Endothelial cell of umbilical vein (primary cell): ENCODE results near the gene SMOC2. TPM values are rescaled to one million over a fixed set of nuclear protein-coding genes. Genes with fewer than 3 reads are reported as not detected.

Source experiments
- BruUV-seq: library from RNA; stranded (reverse); fragments of 400-500 nt; replicated peaks from 2 replicates; lab custom pipeline; 2021; lab: Mats Ljungman, UMichigan
- CTCF ChIA-PET: fragments of 300-600, 350-600 bp; sonication (Branson Sonifier 250); formaldehyde crosslinking; loops from one replicate; lab custom pipeline; 2021; ENCODE audit warnings: antibody characterized with exemption, inconsistent platforms; lab: Charles Lee
- POLR2A ChIA-PET: fragments of 300-600, 350-600 bp; sonication (Branson Sonifier 250); formaldehyde crosslinking; loops from one replicate; lab custom pipeline; 2021; ENCODE audit warnings: antibody characterized with exemption, inconsistent platforms; lab: Charles Lee
- DNase-seq: peaks from one replicate; pipeline ENCODE4 v3.0.0-alpha.2; 2011; ENCODE audit warnings: low read depth, low spot score
- FAIRE-seq: peaks from 2 replicates; lab custom pipeline; 2011; peaks lifted over from hg19 to GRCh38; lab: Jason Lieb, UNC
- H2AFZ ChIP-seq: 2 replicates; pipeline ENCODE4 v1.6.0; 2012; ENCODE audit warnings: low read depth, low read length, control low read depth, inconsistent platforms
- H3K27ac ChIP-seq: 2 replicates; pipeline ENCODE4 v1.5.1; 2011; ENCODE audit warnings: low read depth, mild to moderate bottlenecking, control low read depth, low read length, moderate library complexity; ENCODE audit not compliant: insufficient read depth
- H3K27me3 ChIP-seq, 2 experiments: 2 replicates each; pipeline versions ENCODE4 v1.6.0 to v1.6.1; 2011; ENCODE audit warnings: low read length in 2 of 2, mixed read lengths in 1 of 2; ENCODE audit not compliant: control insufficient read depth in 2 of 2, insufficient read depth in 2 of 2
- H3K36me3 ChIP-seq, 2 experiments: 2 replicates in 1 of 2; 3 replicates in 1 of 2; pipeline ENCODE4 v1.5.1; 2011; ENCODE audit warnings: low read length in 2 of 2, mild to moderate bottlenecking in 1 of 2, moderate library complexity in 1 of 2; ENCODE audit not compliant: control insufficient read depth in 2 of 2, insufficient read depth in 2 of 2; ENCODE audit errors: extremely low read depth in 1 of 2
- H3K4me1 ChIP-seq: 3 replicates; pipeline ENCODE4 v1.5.1; 2011; ENCODE audit warnings: mild to moderate bottlenecking, low read length; ENCODE audit not compliant: control insufficient read depth, insufficient read depth; ENCODE audit errors: extremely low read depth
- H3K4me2 ChIP-seq: 2 replicates; pipeline ENCODE4 v1.6.1; 2011; ENCODE audit warnings: low read length, control low read depth, mixed read lengths; ENCODE audit not compliant: insufficient read depth
- H3K4me3 ChIP-seq, 3 experiments: fragments of 200-600 bp in 1 of 3; sonication (generic), shearing (Covaris generic) in 1 of 3; replicated peaks in 1 of 3; 2 replicates each; pipeline ENCODE4 v1.5.1; 2011 to 2016; ENCODE audit warnings: control low read depth in 3 of 3, low read length in 3 of 3, mild to moderate bottlenecking in 2 of 3, inconsistent platforms in 1 of 3, low read depth in 1 of 3, moderate library complexity in 1 of 3; ENCODE audit not compliant: insufficient read depth in 1 of 3
- H3K79me2 ChIP-seq: 2 replicates; pipeline ENCODE4 v1.6.0; 2012; ENCODE audit warnings: low read length, inconsistent platforms; ENCODE audit not compliant: control insufficient read depth, insufficient read depth
- H3K9ac ChIP-seq: replicated peaks from 2 replicates; pipeline ENCODE3; 2011; ENCODE audit warnings: low read length, control low read depth; ENCODE audit not compliant: insufficient read depth; ENCODE audit errors: extremely low read depth
- H3K9me1 ChIP-seq: replicated peaks from 3 replicates; pipeline ENCODE4 v1.6.0; 2011; ENCODE audit warnings: mild to moderate bottlenecking, low read length; ENCODE audit not compliant: control insufficient read depth, insufficient read depth; ENCODE audit errors: extremely low read depth
- H3K9me3 ChIP-seq: replicated peaks from 2 replicates; pipeline ENCODE4 v1.5.1; 2012; ENCODE audit warnings: low read length, inconsistent platforms; ENCODE audit not compliant: control insufficient read depth, insufficient read depth
- H4K20me1 ChIP-seq: replicated peaks from 2 replicates; pipeline ENCODE3; 2011; ENCODE audit warnings: mild to moderate bottlenecking, low read length; ENCODE audit not compliant: control insufficient read depth, insufficient read depth; ENCODE audit errors: extremely low read depth
- EZH2 ChIP-seq: IDR thresholded peaks from 2 replicates; pipeline ENCODE4 v1.6.1; 2012; ENCODE audit warnings: borderline replicate concordance, low read depth, mild to moderate bottlenecking, moderate library complexity, low read length, inconsistent platforms; ENCODE audit not compliant: severe bottlenecking
- FOS ChIP-seq: IDR thresholded peaks from 2 replicates; pipeline ENCODE4 v1.6.1; 2011; ENCODE audit warnings: mild to moderate bottlenecking, low read length, moderate library complexity, borderline replicate concordance; ENCODE audit not compliant: insufficient read depth
- GATA2 ChIP-seq: IDR thresholded peaks from 2 replicates; pipeline ENCODE4 v1.7.0; 2011; ENCODE audit warnings: low read depth, mild to moderate bottlenecking, moderate library complexity, mixed read lengths, low read length; ENCODE audit not compliant: insufficient read length, insufficient read depth
- JUN ChIP-seq: IDR thresholded peaks from 2 replicates; pipeline ENCODE4 v1.6.1; 2011; ENCODE audit warnings: borderline replicate concordance, low read depth; ENCODE audit not compliant: insufficient read length, insufficient read depth
- MYC ChIP-seq: IDR thresholded peaks from one replicate; pipeline ENCODE4 v1.6.1; 2011; ENCODE audit warnings: mild to moderate bottlenecking, low read depth, low read length
- POLR2A ChIP-seq: IDR thresholded peaks from 2 replicates; pipeline ENCODE4 v1.6.1; 2012; ENCODE audit warnings: low read depth, mild to moderate bottlenecking, control low read depth, low read length
- POLR2AphosphoS5 ChIP-seq: IDR thresholded peaks from 2 replicates; pipeline ENCODE4 v1.6.1; 2012; ENCODE audit warnings: low read depth, mild to moderate bottlenecking, control low read depth, low read length, moderate library complexity; ENCODE audit not compliant: insufficient read depth
- dilution Hi-C: fragments of 300-500 bp; cut with MboI; formaldehyde crosslinking; loops from one replicate; pipeline ENCODE4 v1.15.0; 2019; ENCODE audit warnings: low sequenced_read_pairs; ENCODE audit not compliant: extremely low pct_ligation_motif_present
- intact Hi-C: fragments of 100-400 bp; cut with micrococcal nuclease; formaldehyde crosslinking; loops from one replicate; pipeline ENCODE4 v1.10.0; 2022
- polyA plus RNA-seq, 4 experiments: library from polyadenylated mRNA; depleted of rRNA in 3 of 4; stranded (reverse) in 3 of 4; unstranded in 1 of 4; fragments of >200 nt; gene quantifications; 2 replicates each; pipeline versions ENCODE4 v1.2.1 to v1.2.3, GENCODE V29; 2011 to 2012; ENCODE audit warnings: missing spikeins in 1 of 4
- total RNA-seq: library from RNA; stranded (reverse); gene quantifications from 2 replicates; pipeline ENCODE4 v1.2.3, GENCODE V29; 2021

SMOC2 gene
- total and polyA plus RNA-seq, 2 donors (not counting 3 experiments of a cell fraction or from before 2014, with no cell fraction given), result not detected

DNA sequence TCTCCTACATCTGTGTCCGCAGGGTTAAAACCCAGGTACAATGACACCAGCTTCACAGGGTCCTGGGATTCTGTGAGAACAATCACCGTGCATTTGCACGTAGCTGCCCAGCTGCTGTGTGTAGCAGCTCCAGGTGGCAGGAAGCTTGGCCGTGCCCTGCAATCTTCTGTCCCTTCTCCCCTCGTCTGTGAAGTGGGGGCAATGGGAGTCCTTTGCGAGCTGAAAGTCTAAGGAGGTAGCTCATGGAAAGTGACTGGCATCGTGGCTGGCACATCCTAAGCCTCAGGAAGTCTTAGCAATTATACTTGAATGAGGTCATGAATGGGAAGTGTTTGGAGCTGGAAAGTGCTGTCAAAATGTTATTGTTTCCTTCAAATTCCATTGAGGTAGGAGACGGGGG, 137.1 kb downstream of the SMOC2 start:
- Histone ChIP-seq H3K27me3 (no peaks in the 10 kb centered on the region), H4K20me1 (no peaks in the 10 kb centered on the region), H3K4me3 (no peak overlapping the region), H3K27ac (no peak overlapping the region), H3K4me2 (no peak overlapping the region), H2AFZ (no peak overlapping the region), H3K4me1 (no peaks in the 10 kb centered on the region), H3K9ac (no peak overlapping the region), H3K36me3 (no peaks in the 10 kb centered on the region), H3K9me1 (no peaks in the 10 kb centered on the region), H3K79me2 (no peaks in the 10 kb centered on the region), H3K9me3 (peaks cover 2% of the 10 kb centered on the region)
- ChIA-PET CTCF (no interaction called here), POLR2A (no interaction called here)
- BruUV-seq, result no TSS peak
- dilution Hi-C loops, result no loop called here
- TF ChIP-seq EZH2 (no peak), POLR2A (no peak), FOS (no peak), POLR2AphosphoS5 (no peak), MYC (no peak)
- no peak for DNase-seq
- no peak for FAIRE-seq
- intact Hi-C loops, result no loop called here

DNA sequence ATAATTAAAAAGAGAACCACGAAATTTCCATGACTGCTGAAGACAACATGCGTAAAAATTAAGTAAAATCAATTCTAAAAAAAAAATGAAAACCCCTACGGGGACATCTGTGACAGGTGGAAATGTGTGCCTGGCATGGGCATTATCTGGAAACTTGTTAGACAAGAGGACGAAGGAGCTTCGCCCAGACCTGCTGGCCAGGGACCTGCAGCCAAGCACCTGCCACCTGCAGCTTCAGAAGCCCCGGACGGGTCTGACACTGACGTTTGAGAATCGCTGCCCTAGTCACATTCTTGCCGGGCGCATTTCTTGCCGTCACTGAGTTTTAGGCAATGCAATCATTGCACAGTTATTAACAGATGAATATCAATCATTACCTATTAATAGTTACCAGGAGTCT, 140.3 kb downstream of the SMOC2 start:
- no peak for DNase-seq
- Histone ChIP-seq H3K9me1 (no peaks in the 10 kb centered on the region), H3K79me2 (no peaks in the 10 kb centered on the region), H3K4me1 (no peaks in the 10 kb centered on the region), H4K20me1 (no peaks in the 10 kb centered on the region), H3K4me3 (no peak overlapping the region), H3K4me2 (no peak overlapping the region), H3K9me3 (peaks cover 2% of the 10 kb centered on the region), H2AFZ (no peak overlapping the region), H3K36me3 (no peaks in the 10 kb centered on the region), H3K9ac (no peak overlapping the region), H3K27ac (no peak overlapping the region), H3K27me3 (no peaks in the 10 kb centered on the region)
- dilution Hi-C loops, result no loop called here
- TF ChIP-seq GATA2, result no peak
- no peak for TF ChIP-seq JUN
- no peak for FAIRE-seq
- ChIA-PET CTCF (no interaction called here), POLR2A (no interaction called here)
- BruUV-seq, result no TSS peak
- intact Hi-C loops, result no loop called here
